ENCODE results near the gene SMOC2.

Gene SMOC2

GRCh38 chr6:168634541-168635328, 193.8 kb downstream of the SMOC2 start:
- no peak for DNase-seq

DNA sequence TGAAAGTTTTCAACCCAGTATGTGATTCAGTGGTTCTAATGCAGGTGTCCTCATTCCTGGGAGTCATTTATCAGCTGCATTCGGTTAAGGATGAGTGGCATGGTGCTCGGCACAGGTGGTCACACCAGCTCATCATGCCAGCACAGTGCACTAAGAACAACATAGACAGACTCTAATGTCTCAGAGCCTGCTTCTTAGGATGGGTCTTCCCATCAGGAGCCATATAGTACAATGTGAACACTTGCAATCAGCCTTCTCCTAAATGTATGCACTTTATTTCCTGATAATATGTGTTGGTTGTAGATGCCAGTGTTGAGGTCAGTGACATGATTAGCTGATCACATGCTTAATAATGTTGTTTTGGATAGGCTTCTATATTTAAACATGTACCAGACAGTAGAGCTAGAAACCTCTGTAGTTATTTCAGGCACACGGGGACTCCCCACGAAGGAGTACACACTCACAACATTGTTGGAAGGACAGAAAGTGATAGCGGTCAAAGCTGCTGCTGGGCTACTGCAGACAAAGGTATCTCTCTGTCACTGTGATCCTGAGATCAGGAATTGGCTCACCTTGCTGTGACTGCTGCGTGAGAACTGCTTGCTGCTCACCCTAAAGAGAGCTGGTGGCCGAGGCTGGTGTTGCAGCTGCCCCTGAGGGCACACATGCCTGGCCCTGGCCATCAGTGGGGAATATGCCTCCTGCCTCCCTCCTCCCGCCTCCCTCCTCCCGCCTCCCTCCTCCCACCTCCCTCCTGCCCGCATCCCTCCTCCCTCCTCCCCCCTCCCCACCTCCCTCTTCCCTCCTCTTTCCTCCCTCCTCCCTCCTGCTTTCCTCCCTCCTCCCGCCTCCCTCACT, 195.4 kb downstream of the SMOC2 start:
- DNase-seq: no peak

GRCh38 chr6:168637834-168638233, 196.8 kb downstream of the SMOC2 start:
- DNase-seq: no peak

DNA sequence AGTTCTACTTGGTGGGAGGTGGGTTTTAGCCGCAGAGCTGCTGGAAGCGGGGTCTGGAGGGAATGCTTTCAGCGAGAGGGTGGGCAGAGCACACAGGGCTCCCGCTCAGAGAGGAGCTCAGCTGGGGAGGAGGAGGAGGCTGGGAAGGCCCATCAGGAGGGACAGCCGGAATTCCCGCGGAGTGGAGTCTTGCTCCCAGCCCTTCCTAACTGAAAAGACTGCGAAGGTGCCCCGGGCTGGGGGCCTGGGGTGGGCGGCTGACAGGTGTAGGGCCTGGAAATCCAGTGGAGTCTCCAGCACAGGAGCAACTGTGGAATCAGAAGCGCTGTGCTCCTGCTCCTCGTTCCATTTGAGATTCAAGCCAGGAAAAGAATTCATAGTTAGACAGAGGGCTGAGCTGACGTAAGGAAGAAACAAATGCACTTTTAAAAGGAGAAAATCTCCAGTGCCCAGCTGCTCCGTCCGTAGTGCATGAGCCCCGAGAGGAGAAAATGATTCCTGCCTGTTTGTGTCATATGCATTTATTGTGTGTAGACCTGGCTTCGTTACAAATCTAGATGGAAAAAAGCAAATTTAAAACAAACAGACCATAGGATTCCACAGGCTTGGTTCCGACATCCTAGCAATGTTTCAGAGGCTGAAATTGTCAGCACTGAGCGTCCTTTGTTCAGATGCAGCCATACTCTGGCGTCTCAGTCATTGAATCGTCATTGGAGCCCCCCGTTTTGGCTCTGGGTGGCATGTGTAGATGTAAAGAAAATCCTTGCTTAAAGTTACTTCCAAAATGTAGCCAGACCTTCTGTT, 197.7 kb downstream of the SMOC2 start:
- DNase-seq: no peak

- DNase-seq: no peak
These were observed 199.2 kb downstream of the SMOC2 start for GRCh38 chr6:168640181-168640580.

GRCh38 chr6:168640768-168641167, 199.8 kb downstream of the SMOC2 start:
- DNase-seq: no peak

DNA sequence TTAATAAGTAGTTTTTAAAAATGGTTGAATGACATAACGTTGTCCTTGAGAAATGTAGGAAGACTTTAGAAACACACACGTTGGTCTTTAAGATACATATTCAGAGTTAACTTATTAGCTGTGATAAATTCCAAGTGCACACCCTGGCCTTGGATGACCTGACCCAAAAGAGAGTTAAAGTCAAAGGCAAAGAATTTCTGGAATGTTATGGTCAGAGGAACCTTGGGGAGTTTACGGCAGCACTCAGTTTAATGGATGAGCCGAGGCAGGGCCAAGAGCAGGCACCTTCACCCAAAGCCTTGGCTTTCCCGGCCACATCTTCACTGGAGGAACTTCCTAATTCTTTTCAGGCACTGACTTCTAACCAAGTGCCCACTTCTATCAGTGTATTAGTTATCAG, 200.5 kb downstream of the SMOC2 start:
- DNase-seq: no peak

- no peak for DNase-seq
These were observed 202.4 kb downstream of the SMOC2 start for GRCh38 chr6:168643401-168643800.

- DNase-seq: no peak
These were observed 204.3 kb downstream of the SMOC2 start for GRCh38 chr6:168645326-168645725.

- no peak for DNase-seq
These were observed 206.3 kb downstream of the SMOC2 start for GRCh38 chr6:168647271-168647670.

- no peak for DNase-seq
These were observed 207.5 kb downstream of the SMOC2 start for GRCh38 chr6:168648240-168649125.

DNA sequence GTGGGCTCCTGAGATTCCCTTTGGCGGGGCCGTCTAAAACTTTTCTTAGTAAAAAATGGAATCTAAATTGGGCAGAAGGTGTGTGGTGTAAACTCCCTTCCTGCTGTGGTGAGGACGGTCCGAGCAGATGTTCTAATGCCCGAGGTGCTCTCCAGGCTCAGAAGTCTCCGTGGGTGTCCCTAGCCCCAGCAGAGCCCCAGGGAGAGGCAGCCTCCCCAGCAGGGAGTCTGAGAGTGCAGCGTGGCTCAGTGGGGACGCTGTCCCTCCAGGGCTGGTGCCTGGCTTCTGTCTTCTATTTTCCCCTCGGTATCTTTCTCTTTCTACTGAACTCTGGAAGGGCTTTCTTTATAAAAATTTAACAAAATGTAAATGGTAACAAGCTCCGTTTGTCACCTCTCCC, 208.2 kb downstream of the SMOC2 start:
- DNase-seq: no peak

DNA sequence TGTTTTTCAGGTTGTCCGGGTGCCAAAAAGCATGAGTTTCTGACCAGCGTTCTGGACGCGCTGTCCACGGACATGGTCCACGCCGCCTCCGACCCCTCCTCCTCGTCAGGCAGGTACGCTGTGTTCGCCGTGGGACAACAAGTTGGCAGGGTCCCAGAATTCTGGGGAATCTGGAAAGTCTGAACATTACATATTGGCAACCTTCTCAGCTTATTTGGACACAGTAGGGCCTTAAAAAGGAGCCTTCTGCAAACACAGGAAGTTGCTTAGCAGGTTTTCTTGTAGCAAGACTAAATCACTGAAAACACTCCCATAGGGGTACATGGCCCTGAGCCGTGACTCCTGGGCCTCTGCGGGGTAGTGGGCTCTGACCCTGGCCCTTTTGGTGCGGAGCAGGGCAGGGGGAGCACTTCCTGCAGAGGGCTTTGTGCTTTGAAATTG, 209.7 kb downstream of the SMOC2 start:
- DNase-seq: no peak

- no peak for DNase-seq
These were observed 214.6 kb downstream of the SMOC2 start for GRCh38 chr6:168655462-168656152.

DNA sequence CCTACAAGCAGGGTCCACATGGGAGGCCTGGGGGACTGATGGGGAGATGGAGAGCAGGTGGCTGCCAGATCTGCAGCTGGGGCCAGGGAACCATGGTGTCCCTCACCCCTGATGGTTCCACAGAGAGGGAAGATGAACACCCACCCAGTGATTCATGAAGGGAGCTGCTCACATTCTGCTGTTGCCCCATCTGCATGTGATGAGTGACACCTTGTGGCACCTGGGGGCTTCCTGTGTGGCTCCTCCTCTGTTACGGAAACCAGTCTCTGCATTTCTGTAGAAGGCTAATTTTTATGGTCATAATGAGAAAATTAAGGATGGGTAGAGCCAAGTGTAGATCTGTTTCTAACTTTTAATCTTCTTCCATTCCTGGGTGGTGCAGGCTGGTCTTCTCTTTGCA, 217.1 kb downstream of the SMOC2 start:
- no peak for DNase-seq

DNA sequence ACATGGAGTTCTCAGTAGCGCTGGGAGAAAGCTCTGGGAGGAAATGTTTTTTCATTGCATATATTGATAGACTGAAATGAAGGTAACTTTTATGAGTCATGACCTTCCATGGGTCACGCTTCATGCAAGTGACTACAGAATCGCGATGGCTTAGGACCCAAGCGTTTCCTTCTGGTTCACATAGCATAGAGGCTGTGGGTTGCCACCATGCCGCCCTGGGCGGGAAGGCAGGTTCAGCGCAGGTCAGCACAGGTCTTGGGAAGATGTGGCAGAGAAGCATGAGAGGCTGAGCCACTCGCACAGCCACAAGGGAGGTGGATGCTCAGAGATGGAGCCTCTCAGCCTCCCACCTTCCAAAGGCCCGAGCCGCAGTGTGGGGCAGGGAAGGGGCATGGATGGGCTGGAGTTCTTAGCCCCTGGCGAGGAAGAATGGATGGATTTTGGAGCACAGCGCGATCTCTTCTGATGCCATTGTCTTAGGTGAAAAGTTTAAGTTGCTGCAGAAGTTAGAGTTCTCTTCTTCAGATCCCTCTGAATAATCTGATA, 219.5 kb downstream of the SMOC2 start:
- no peak for DNase-seq

GRCh38 chr6:168662301-168662936, 221.4 kb downstream of the SMOC2 start:
- no peak for DNase-seq

DNA sequence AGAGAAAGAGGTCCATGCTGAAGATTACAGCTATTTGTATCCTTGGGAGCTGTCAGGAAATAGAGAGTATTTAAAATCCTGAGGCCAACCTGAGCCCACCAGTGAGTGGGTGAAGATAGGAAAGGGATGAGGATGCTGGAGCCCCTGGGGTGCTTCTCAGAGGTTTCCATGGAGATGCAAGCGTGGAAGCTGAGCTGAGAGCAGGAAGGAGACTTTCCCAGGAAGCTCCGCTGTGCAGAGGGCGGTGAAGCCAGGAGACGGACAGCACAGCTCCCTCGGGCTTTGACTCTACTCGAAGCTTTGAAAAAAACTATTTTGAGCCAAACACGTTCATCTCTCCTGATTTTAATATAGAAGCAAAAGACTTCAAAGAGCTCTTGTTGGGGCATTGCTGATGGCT, 222.1 kb downstream of the SMOC2 start:
- DNase-seq: no peak

DNA sequence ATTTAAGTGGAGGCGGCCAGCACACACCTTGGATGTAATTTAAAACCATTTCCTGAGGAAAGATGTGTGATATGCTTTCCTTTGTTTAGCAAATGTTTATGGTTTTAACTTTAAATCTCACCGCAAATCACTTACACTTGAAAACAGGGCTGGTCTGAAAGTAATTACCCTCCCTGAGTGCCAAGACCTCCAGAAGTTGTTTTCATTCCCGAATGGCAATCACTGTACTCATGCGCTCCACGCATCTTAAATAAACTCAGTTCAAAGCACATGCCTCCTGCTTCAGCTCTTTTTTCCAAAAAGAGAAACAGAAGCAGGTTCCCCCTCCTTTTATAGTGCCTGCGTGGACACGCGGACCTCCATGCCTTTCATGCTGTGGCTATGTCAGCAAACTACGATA, 224.0 kb downstream of the SMOC2 start:
- DNase-seq: no peak

- no peak for DNase-seq
These were observed 225.2 kb downstream of the SMOC2 start for GRCh38 chr6:168666170-168666569.
